ENCODE measurements around the gene HELLS. TPM values are rescaled to one million over a fixed set of nuclear protein-coding genes. Genes with fewer than 3 reads are reported as not detected.
A peak's percentile ranks its signal among the peaks of the same experiment; 100 is the strongest.

Gene HELLS
- total RNA-seq, 1 donor from 2014 or later: 314 TPM

DNA sequence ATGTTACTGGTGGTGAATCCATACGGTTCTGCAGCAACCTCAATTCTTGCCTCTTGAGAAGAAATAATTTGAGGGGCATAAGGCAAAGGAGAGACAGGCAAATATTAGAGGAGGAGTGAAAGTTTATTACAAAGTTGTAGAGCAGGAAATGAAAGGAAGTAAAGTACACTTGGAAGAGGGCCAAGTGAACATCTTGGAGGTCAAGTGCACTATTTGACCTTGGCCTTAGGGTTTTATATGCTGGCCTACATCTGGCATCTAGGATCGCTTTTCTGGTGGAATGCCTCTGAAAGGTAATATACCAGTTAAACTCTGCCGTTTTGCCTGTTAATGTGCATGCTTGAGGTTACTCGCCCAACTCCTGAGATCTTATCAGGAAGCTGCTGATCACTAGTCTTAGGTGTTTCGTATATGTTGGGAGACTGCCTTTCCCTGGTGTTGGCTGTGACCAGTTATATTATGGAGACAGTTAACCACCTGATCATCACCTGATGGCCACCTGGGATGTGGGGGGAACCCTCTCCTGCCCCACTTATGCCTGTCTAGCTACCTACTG is 71.9 kb downstream of the HELLS start:
- Histone ChIP-seq H3K9ac (no peak overlapping the region), H4K20me1 (ENCODE audit: low read depth) (no peaks in the 10 kb centered on the region), H3K4me3 (no peak overlapping the region), H3K79me2 (ENCODE audit: low read depth) (no peaks in the 10 kb centered on the region), H3K4me1 (no peaks in the 10 kb centered on the region), H3K9me3 (ENCODE audit: low read depth) (no peaks in the 10 kb centered on the region), H3K27ac (no peak overlapping the region), H2AFZ (replicated peaks) (no peak overlapping the region), H3F3A (ENCODE audit: low read depth) (peaks cover 4% of the 10 kb centered on the region), H3K27me3 (no peaks in the 10 kb centered on the region), H3K4me2 (no peak overlapping the region), H3K36me3 (no peaks in the 10 kb centered on the region)
- no peak overlapping the region for H3K4me3 Mint-ChIP-seq
- no peaks in the 10 kb centered on the region for H3K9me3 Mint-ChIP-seq
- peaks cover 11% of the 10 kb centered on the region for H3K36me3 Mint-ChIP-seq
- DNase-seq (ENCODE audit: low spot score): no peak
- TF ChIP-seq EZH2phosphoT487 (IDR thresholded peaks at IDR 0.05) (no peak), EZH2 (IDR thresholded peaks at IDR 0.05) (no peak)
- TF ChIP-seq, protein P1, sequence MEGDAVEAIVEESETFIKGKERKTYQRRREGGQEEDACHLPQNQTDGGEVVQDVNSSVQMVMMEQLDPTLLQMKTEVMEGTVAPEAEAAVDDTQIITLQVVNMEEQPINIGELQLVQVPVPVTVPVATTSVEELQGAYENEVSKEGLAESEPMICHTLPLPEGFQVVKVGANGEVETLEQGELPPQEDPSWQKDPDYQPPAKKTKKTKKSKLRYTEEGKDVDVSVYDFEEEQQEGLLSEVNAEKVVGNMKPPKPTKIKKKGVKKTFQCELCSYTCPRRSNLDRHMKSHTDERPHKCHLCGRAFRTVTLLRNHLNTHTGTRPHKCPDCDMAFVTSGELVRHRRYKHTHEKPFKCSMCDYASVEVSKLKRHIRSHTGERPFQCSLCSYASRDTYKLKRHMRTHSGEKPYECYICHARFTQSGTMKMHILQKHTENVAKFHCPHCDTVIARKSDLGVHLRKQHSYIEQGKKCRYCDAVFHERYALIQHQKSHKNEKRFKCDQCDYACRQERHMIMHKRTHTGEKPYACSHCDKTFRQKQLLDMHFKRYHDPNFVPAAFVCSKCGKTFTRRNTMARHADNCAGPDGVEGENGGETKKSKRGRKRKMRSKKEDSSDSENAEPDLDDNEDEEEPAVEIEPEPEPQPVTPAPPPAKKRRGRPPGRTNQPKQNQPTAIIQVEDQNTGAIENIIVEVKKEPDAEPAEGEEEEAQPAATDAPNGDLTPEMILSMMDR (IDR thresholded peaks at IDR 0.05): no peak
- no peak overlapping the region for H3K27ac Mint-ChIP-seq
- peaks cover 2% of the 10 kb centered on the region for H3K27me3 Mint-ChIP-seq (ENCODE audit: insufficient read depth, low read depth)
- H3K4me1 Mint-ChIP-seq: no peaks in the 10 kb centered on the region

DNA sequence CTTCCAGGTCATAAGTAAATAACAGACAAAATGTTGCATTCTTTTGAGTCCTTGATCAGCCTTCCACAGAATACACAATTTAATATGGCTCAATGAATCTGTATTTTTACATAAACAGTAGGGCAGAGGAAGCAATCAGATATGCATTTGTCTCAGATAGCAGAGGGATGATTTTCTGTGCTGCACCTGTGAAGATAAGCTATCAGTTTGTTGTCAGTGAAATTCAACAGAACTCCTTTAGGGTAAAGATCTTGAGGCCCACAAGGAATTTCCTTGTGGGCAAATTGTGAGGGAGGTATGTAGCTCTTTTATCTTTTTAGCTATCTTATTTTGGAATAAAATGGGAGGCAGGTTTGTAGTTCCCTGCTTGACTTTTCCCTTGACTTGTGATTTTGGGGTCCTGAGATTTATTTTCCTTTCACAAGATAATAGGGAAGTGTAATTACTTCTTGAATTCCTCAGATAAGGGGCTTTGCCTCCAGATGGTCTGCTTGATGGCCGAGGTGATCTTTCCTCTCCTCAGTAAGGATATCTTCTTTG is 77.1 kb downstream of the HELLS start:
- no peaks in the 10 kb centered on the region for H3K79me2 ChIP-seq (ENCODE audit: low read depth)
- no peak overlapping the region for H3K4me3 ChIP-seq
- no peak overlapping the region for H3K9ac ChIP-seq
- Mint-ChIP-seq H3K9me3 (peaks cover 5% of the 10 kb centered on the region), H3K27me3 (ENCODE audit: insufficient read depth, low read depth) (peaks cover 2% of the 10 kb centered on the region), H3K4me3 (no peak overlapping the region), H3K27ac (no peak overlapping the region), H3K4me1 (no peaks in the 10 kb centered on the region), H3K36me3 (no peaks in the 10 kb centered on the region)
- H3K9me3 ChIP-seq (ENCODE audit: low read depth): no peaks in the 10 kb centered on the region
- no peak for DNase-seq (ENCODE audit: low spot score)
- no peaks in the 10 kb centered on the region for H4K20me1 ChIP-seq (ENCODE audit: low read depth)
- H2AFZ ChIP-seq (replicated peaks): no peak overlapping the region
- H3K4me2 ChIP-seq: no peak overlapping the region
- no peaks in the 10 kb centered on the region for H3F3A ChIP-seq (ENCODE audit: low read depth)
- TF ChIP-seq EZH2phosphoT487 (IDR thresholded peaks at IDR 0.05): no peak
- TF ChIP-seq, protein P1 (IDR thresholded peaks at IDR 0.05): no peak
- TF ChIP-seq EZH2 (IDR thresholded peaks at IDR 0.05): no peak
- H3K27me3 ChIP-seq: no peaks in the 10 kb centered on the region
- H3K36me3 ChIP-seq: no peaks in the 10 kb centered on the region
- peak overlapping the region; percentile 62 for H3K27ac ChIP-seq
- no peaks in the 10 kb centered on the region for H3K4me1 ChIP-seq

DNA sequence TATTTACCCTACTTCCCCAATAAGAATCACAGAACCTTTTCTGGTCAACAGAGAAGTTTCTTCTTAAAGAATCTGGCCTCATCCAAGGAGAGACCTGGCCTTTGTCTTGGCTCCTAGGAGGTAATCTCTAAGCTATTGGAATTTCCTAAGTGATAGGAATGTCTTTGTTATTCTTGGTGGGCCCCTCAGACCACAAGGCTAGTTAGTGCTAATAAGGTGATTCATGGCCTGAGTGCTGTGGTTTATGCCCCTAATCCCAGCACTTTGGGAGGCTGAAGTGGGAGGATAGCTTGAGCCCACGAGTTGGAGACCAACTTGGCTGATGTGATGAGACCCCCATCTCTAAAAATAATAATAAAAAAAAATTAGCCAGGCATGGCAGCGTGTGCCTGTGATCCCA is 78.0 kb downstream of the HELLS start:
- Histone ChIP-seq H4K20me1 (ENCODE audit: low read depth) (no peaks in the 10 kb centered on the region), H3K9ac (no peak overlapping the region), H3K27ac (peak overlapping the region; percentile 62), H3K79me2 (ENCODE audit: low read depth) (no peaks in the 10 kb centered on the region), H3F3A (ENCODE audit: low read depth) (no peaks in the 10 kb centered on the region), H3K27me3 (no peaks in the 10 kb centered on the region), H3K4me2 (no peak overlapping the region), H3K4me3 (no peak overlapping the region), H3K4me1 (no peaks in the 10 kb centered on the region), H2AFZ (replicated peaks) (no peak overlapping the region), H3K9me3 (ENCODE audit: low read depth) (no peaks in the 10 kb centered on the region), H3K36me3 (no peaks in the 10 kb centered on the region)
- Mint-ChIP-seq H3K27me3 (ENCODE audit: insufficient read depth, low read depth) (peaks cover 2% of the 10 kb centered on the region), H3K4me3 (no peak overlapping the region), H3K36me3 (no peaks in the 10 kb centered on the region), H3K4me1 (no peaks in the 10 kb centered on the region), H3K27ac (no peak overlapping the region), H3K9me3 (peaks cover 5% of the 10 kb centered on the region)
- TF ChIP-seq EZH2phosphoT487 (IDR thresholded peaks at IDR 0.05) (no peak), EZH2 (IDR thresholded peaks at IDR 0.05) (no peak)
- TF ChIP-seq, protein P1 (IDR thresholded peaks at IDR 0.05): no peak
- peak; percentile 49 for DNase-seq (ENCODE audit: low spot score)

All from neural progenitor cell (in vitro differentiated cells).